ENCODE measurements around the gene UBE2F. TPM values are rescaled to one million over a fixed set of nuclear protein-coding genes. Genes with fewer than 3 reads are reported as not detected.

Gene UBE2F
- total and polyA plus RNA-seq, 2 of the 13 experiments (the other 11 are each of a cell fraction or from before 2014, with no cell fraction given): 35.4 to 73.1 TPM

DNA sequence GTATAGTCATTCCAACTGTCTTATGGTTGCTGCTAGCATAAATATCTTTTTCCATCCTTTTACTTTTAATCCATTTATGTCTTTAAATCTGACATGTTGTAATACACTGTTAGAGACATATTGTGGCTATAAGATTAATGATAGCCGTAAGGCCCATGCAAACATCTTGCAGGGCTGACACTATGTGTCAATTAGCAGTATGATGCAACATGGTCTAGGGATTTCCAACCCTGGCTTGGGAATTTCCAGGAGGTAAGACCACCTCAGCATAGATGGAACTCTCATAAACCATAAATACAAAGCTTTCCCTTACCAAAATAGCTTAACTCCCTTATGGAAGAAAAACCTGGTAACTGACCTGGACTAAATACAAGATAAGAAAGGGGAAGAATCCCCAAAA lies 110.5 kb downstream of the UBE2F start (continued):
- TF ChIP-seq ZNF432 (CRISPR knock-in tag; IDR thresholded peaks at IDR 0.05; ENCODE audit: borderline replicate concordance) (no peak), MEIS1 (CRISPR knock-in tag; IDR thresholded peaks at IDR 0.05; ENCODE audit: borderline replicate concordance) (no peak), SUZ12 (IDR thresholded peaks at IDR 0.05; ENCODE audit: low read depth, low read length) (no peak), TGIF2 (CRISPR knock-in tag; IDR thresholded peaks at IDR 0.05) (0 out of 2 replicates have a peak, but pooled peaks have one; percentile 13), ZSCAN22 (CRISPR knock-in tag; IDR thresholded peaks at IDR 0.05) (no peak), ARID2 (CRISPR knock-in tag; IDR thresholded peaks at IDR 0.05; ENCODE audit: borderline replicate concordance) (no peak), ARNTL (CRISPR knock-in tag; IDR thresholded peaks at IDR 0.05) (no peak), ZFY (CRISPR knock-in tag; IDR thresholded peaks at IDR 0.05) (no peak), FOSL2 (CRISPR knock-in tag; IDR thresholded peaks at IDR 0.05) (peak; percentile 34; the same call in 1 of the 2 replicates), RFXAP (CRISPR knock-in tag; IDR thresholded peaks at IDR 0.05; ENCODE audit: borderline replicate concordance) (no peak), MYC (CRISPR knock-in tag; IDR thresholded peaks at IDR 0.05; ENCODE audit: borderline replicate concordance) (no peak), ZNF577 (CRISPR knock-in tag; IDR thresholded peaks at IDR 0.05; ENCODE audit: borderline replicate concordance, low read depth) (no peak), ATF7 (IDR thresholded peaks at IDR 0.05) (0 out of 2 replicates have a peak, but pooled peaks have one; percentile 9), ATF7 (CRISPR knock-in tag; IDR thresholded peaks at IDR 0.05) (no peak), IRF2 (CRISPR knock-in tag; IDR thresholded peaks at IDR 0.05) (peak; percentile 32; the same call in 1 of the 2 replicates), ZNF3 (CRISPR knock-in tag; IDR thresholded peaks at IDR 0.05) (no peak), SRY (CRISPR knock-in tag; IDR thresholded peaks at IDR 0.05) (no peak), ZMYM2 (CRISPR knock-in tag; IDR thresholded peaks at IDR 0.05) (no peak), ZNF235 (CRISPR knock-in tag; IDR thresholded peaks at IDR 0.05; ENCODE audit: borderline replicate concordance) (no peak), GPN1 (CRISPR knock-in tag; IDR thresholded peaks at IDR 0.05; ENCODE audit: borderline replicate concordance) (no peak), NCOA5 (CRISPR knock-in tag; IDR thresholded peaks at IDR 0.05) (no peak), ZNF674 (CRISPR knock-in tag; IDR thresholded peaks at IDR 0.05; ENCODE audit: low read depth) (no peak)
- TF ChIP-seq, protein P1, sequence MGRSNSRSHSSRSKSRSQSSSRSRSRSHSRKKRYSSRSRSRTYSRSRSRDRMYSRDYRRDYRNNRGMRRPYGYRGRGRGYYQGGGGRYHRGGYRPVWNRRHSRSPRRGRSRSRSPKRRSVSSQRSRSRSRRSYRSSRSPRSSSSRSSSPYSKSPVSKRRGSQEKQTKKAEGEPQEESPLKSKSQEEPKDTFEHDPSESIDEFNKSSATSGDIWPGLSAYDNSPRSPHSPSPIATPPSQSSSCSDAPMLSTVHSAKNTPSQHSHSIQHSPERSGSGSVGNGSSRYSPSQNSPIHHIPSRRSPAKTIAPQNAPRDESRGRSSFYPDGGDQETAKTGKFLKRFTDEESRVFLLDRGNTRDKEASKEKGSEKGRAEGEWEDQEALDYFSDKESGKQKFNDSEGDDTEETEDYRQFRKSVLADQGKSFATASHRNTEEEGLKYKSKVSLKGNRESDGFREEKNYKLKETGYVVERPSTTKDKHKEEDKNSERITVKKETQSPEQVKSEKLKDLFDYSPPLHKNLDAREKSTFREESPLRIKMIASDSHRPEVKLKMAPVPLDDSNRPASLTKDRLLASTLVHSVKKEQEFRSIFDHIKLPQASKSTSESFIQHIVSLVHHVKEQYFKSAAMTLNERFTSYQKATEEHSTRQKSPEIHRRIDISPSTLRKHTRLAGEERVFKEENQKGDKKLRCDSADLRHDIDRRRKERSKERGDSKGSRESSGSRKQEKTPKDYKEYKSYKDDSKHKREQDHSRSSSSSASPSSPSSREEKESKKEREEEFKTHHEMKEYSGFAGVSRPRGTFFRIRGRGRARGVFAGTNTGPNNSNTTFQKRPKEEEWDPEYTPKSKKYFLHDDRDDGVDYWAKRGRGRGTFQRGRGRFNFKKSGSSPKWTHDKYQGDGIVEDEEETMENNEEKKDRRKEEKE (IDR thresholded peaks at IDR 0.05): no peak
- TF ChIP-seq, protein P2, sequence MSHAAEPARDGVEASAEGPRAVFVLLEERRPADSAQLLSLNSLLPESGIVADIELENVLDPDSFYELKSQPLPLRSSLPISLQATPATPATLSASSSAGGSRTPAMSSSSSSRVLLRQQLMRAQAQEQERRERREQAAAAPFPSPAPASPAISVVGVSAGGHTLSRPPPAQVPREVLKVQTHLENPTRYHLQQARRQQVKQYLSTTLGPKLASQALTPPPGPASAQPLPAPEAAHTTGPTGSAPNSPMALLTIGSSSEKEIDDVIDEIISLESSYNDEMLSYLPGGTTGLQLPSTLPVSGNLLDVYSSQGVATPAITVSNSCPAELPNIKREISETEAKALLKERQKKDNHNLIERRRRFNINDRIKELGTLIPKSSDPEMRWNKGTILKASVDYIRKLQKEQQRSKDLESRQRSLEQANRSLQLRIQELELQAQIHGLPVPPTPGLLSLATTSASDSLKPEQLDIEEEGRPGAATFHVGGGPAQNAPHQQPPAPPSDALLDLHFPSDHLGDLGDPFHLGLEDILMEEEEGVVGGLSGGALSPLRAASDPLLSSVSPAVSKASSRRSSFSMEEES (CRISPR knock-in tag; IDR thresholded peaks at IDR 0.05): no peak
- TF ChIP-seq, protein P3, sequence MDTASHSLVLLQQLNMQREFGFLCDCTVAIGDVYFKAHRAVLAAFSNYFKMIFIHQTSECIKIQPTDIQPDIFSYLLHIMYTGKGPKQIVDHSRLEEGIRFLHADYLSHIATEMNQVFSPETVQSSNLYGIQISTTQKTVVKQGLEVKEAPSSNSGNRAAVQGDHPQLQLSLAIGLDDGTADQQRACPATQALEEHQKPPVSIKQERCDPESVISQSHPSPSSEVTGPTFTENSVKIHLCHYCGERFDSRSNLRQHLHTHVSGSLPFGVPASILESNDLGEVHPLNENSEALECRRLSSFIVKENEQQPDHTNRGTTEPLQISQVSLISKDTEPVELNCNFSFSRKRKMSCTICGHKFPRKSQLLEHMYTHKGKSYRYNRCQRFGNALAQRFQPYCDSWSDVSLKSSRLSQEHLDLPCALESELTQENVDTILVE (CRISPR knock-in tag; IDR thresholded peaks at IDR 0.05): 0 out of 2 replicates have a peak, but pooled peaks have one; percentile 9
